ENCODE data around the gene RTEL1.
"Not testable (repeated sequence)": the region's sequence is repeated elsewhere in the genome, so short reads cannot be mapped to it uniquely, and the experiment has no call there.

The RTEL1 gene

GRCh38 chr20:63645218-63645617 lies 12.9 kb upstream of the RTEL1 start:
- no peak overlapping the region for H3K27ac ChIP-seq
- TF ChIP-seq ZFX (IDR thresholded peaks at IDR 0.05; ENCODE audit: borderline replicate concordance), result no peak
- TF ChIP-seq, protein P1, sequence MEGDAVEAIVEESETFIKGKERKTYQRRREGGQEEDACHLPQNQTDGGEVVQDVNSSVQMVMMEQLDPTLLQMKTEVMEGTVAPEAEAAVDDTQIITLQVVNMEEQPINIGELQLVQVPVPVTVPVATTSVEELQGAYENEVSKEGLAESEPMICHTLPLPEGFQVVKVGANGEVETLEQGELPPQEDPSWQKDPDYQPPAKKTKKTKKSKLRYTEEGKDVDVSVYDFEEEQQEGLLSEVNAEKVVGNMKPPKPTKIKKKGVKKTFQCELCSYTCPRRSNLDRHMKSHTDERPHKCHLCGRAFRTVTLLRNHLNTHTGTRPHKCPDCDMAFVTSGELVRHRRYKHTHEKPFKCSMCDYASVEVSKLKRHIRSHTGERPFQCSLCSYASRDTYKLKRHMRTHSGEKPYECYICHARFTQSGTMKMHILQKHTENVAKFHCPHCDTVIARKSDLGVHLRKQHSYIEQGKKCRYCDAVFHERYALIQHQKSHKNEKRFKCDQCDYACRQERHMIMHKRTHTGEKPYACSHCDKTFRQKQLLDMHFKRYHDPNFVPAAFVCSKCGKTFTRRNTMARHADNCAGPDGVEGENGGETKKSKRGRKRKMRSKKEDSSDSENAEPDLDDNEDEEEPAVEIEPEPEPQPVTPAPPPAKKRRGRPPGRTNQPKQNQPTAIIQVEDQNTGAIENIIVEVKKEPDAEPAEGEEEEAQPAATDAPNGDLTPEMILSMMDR (IDR thresholded peaks at IDR 0.05), result no peak

GRCh38 chr20:63648190-63648589 lies 9.9 kb upstream of the RTEL1 start:
- no peak for TF ChIP-seq ZFX (IDR thresholded peaks at IDR 0.05; ENCODE audit: borderline replicate concordance)
- TF ChIP-seq, protein P1 (IDR thresholded peaks at IDR 0.05), result no peak
- no peak overlapping the region for H3K27ac ChIP-seq

DNA sequence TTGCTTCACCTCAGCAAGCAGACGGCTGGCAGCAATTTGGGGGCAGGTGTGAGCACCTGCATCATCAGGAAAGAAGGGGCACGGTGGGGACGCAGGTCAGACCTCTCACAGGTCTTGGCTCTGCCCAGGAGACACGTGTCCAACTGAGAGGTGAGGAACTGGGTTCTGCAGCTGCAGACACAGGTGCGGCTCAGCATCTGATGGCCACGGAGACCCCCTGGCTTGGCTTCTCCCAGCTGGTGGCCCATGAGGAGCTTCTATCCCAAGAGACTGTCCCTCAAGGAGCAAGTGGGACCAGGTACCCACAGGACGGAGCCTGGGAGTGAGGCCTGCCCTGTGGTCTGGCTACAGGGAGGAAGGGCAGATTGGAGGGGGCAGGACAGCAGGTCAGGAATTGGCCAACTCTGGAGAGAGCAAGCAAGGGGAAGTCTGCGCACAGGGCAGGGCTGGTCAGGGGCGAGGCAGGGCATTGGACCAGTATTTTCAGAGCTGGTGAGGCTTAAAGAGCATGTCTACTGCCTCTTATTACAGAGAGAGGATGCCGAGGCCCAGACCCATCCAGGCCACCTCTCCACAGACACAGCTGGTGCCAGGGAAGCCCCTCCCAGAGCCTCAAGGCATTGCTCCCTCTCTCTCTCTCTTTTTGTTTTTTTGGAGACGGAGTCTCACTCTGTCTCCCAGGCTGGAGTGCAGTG lies 9.1 kb upstream of the RTEL1 start:
- no peak overlapping the region for H3K27ac ChIP-seq
- TF ChIP-seq, protein P1 (IDR thresholded peaks at IDR 0.05), result no peak
- TF ChIP-seq ZFX (IDR thresholded peaks at IDR 0.05; ENCODE audit: borderline replicate concordance), result no peak

DNA sequence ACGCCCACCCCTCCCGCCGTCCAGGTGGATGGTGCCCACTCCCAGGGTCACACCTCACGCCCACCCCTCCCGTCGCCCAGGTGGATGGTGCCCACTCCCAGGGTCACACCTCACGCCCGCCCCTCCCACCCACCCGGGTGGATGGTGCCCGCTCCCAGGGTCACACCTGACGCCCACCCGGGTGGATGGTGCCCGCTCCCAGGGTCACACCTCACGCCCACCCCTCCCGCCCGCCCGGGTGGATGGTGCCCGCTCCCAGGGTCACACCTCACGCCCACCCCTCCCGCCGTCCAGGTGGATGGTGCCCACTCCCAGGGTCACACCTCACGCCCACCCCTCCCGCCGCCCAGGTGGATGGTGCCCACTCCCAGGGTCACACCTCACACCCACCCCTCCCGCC lies 7.6 kb upstream of the RTEL1 start:
- H3K27ac ChIP-seq, result not testable (repeated sequence)

GRCh38 chr20:63651942-63652191 lies 6.2 kb upstream of the RTEL1 start:
- peak overlapping the region; percentile 87 for H3K27ac ChIP-seq
- TF ChIP-seq, protein P1 (IDR thresholded peaks at IDR 0.05), result no peak
- no peak for TF ChIP-seq ZFX (IDR thresholded peaks at IDR 0.05; ENCODE audit: borderline replicate concordance)

- TF ChIP-seq ZFX (IDR thresholded peaks at IDR 0.05; ENCODE audit: borderline replicate concordance), result no peak
- peak overlapping the region; percentile 87 for H3K27ac ChIP-seq
Measured at GRCh38 chr20:63652192-63652980, 5.7 kb upstream of the RTEL1 start.

DNA sequence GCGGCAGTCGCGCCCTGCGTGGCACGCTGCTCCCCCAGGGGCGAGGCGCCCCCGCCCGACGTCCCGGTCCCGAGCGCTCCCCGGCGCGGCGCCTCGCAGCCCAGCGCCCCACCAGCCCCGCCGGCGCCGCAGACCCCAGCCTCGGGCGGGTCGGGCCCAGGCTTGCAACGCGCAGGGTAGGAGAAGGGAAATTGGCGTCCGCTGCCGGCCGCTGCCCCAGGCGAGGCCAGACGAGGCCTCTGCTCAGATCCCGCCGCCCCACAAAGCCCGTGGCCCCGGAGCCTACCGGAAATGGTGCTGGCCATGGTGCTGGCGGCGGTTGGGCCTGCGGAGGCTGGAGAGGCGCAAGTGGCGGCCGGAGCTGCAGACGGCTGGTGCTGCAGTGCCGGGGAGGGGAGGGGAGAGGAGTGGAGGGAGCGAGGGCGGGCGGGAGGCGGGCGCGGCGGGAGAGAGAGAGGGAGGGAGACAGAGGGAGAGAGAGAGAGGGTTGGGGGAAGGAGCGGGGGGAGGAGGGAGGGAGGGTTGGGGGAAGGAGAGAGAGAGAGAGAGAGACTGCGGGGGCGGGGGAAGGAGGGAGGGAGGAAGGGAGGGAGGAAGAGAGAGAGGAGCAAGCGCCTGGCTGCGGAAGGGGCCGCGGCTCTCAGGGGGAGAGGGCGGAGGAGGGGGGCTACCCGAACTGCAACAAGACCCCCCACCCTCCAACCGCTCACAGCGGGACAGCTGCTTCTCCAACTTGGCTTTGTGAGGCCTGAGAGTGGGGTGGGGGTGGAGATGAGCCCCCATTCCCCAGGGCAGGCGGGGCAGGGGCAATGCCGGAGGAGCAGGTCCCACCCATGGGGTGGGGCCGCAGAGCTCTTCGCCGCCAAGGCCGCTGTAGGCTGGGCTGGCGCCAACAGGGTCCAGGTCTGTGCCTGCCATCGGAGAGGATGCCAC lies 4.8 kb upstream of the RTEL1 start, which contains the start of gene STMN3:
Gene STMN3, minus strand, starts transcription at position 384 of the 933 bp plus-strand sequence. Its CDS starts 79 bp downstream, at position 305.
- H3K27ac ChIP-seq, result peak within 1 kb of the TSS; percentile 87
- TF ChIP-seq, protein P1 (IDR thresholded peaks at IDR 0.05), result no peak
- no peak for TF ChIP-seq ZFX (IDR thresholded peaks at IDR 0.05; ENCODE audit: borderline replicate concordance)

Measured in 22Rv1 (cell line).